SH-SY5Y (cell line): ENCODE data around the gene CEP78.

Experiments
- GATA2 ChIP-seq: IDR thresholded peaks from 2 replicates; pipeline ENCODE4 v1.6.1; 2011; ENCODE audit warnings: mild to moderate bottlenecking, low read depth, low read length
- GATA3 ChIP-seq: IDR thresholded peaks from 2 replicates; pipeline ENCODE4 v1.6.1; 2011; ENCODE audit warnings: low read depth, mild to moderate bottlenecking, low read length, moderate library complexity

GRCh38 chr9:78289474-78289873, 53.6 kb downstream of the CEP78 start:
- TF ChIP-seq GATA3, result no peak
- no peak for TF ChIP-seq GATA2
